Activated CD8-positive, alpha-beta memory T cell treated with anti-CD3 and anti-CD28 coated beads, Interleukin-2, amount 10 ng/mL, durations not matched to agents 7 days and 5 days (primary cell): ENCODE results near the gene CLSTN2. TPM values are rescaled to one million over a fixed set of nuclear protein-coding genes. Genes with fewer than 3 reads are reported as not detected.

ENCODE experiments used
- ATAC-seq: fragments of 150-1000 bp; cut with Tn5 transposase; one replicate; pipeline ENCODE4 v1.10.0; 2021; ENCODE audit warnings: moderate library complexity
- CTCF ChIA-PET: fragments of 350-600 bp; sonication (Branson Sonifier 250); formaldehyde crosslinking; loops from one replicate; lab custom pipeline; 2021; ENCODE audit warnings: antibody characterized with exemption; lab: Charles Lee
- DNase-seq: peaks from one replicate; pipeline ENCODE4 v3.0.0-alpha.2; 2020
- H3K27ac Mint-ChIP-seq: one replicate; pipeline ENCODE4 v1.8.0; 2021; ENCODE audit warnings: mild to moderate bottlenecking, mixed read lengths
- H3K27me3 Mint-ChIP-seq: one replicate; pipeline ENCODE4 v1.8.0; 2021; ENCODE audit warnings: mixed read lengths
- H3K36me3 Mint-ChIP-seq: one replicate; pipeline ENCODE4 v1.8.0; 2021; ENCODE audit warnings: mild to moderate bottlenecking, mixed read lengths
- H3K4me1 Mint-ChIP-seq: one replicate; pipeline ENCODE4 v1.8.0; 2021; ENCODE audit warnings: mixed read lengths
- H3K4me3 Mint-ChIP-seq: one replicate; pipeline ENCODE4 v1.8.0; 2021; ENCODE audit warnings: mild to moderate bottlenecking, moderate library complexity, mixed read lengths
- H3K9me3 Mint-ChIP-seq: one replicate; pipeline ENCODE4 v1.8.0; 2022; ENCODE audit warnings: low read depth, mixed read lengths
- total RNA-seq, 2 experiments: library from RNA; stranded (reverse); gene quantifications; one replicate each; pipeline ENCODE4 v1.2.3, GENCODE V29; 2021

The CLSTN2 gene
- total RNA-seq, 2 experiments from 2014 or later, result 0.07 TPM; not detected in 1

DNA sequence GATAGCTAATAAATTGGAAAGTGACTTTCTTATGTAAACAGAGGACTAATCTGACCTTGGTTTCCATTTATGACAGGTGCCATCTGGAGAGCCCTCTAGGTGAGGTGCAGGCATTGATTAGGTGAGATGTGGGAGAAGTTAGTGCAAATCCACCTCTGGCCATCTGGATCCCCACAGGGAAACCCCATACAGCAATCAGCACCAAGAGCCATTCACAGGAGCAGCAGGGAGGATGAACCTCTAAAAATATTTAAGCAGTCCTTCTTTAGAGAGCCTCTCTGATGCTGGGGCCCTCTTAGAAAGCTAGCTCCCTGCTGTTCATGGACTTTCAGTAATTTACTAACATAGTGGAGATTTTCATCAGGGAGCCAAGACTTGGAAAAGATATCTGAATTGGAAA is 69.3 kb downstream of the CLSTN2 start:
- no peaks in the 10 kb centered on the region for H3K4me1 Mint-ChIP-seq
- H3K9me3 Mint-ChIP-seq, result no peaks in the 10 kb centered on the region
- H3K27me3 Mint-ChIP-seq, result no peaks in the 10 kb centered on the region
- H3K27ac Mint-ChIP-seq, result no peak overlapping the region
- H3K4me3 Mint-ChIP-seq, result no peak overlapping the region
- H3K36me3 Mint-ChIP-seq, result no peaks in the 10 kb centered on the region
- no peak for ATAC-seq
- CTCF ChIA-PET, result no interaction called here
- DNase-seq, result no peak

DNA sequence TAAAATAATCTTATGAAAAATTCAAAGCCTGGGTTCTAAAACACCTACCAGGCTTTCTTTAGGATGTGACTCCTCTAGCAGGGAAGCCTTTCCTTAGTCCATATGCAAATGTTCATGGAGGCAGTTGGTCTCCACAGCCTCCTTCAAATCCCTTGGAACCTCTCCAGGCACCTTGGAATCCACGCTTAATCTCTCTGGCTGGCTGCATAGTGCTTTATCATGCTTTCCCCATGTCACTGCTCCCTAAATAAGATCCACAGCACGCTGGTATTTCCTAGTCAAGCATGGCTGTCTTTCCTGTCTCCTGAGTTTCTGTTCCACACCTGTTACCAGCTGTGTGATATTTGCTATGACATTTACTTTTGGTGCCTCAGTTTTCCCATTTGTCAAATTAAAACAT is 71.3 kb downstream of the CLSTN2 start:
- CTCF ChIA-PET, result no interaction called here
- Mint-ChIP-seq H3K27ac (no peak overlapping the region), H3K9me3 (no peaks in the 10 kb centered on the region), H3K27me3 (no peaks in the 10 kb centered on the region), H3K4me3 (no peak overlapping the region), H3K4me1 (no peaks in the 10 kb centered on the region), H3K36me3 (no peaks in the 10 kb centered on the region)
- DNase-seq, result no peak
- ATAC-seq, result no peak

DNA sequence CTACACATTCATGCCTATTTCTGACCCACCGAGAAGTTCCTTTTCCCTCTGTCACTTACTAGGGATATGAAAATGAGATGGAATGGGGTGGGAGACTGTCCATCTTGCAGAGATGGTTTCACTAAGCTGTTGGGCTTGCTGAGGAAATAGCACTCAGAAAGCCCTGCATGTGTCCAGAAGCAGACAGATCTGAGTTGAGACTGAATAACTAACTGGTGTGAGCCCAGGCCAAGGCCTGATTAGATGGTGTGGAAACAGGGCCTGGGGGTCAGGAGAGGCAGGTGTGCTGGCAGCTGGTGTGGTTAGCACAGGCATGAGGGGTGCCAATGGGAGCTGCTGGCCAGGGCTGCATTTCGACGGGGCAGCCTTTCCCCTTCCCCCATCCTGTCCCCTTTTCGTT is 72.1 kb downstream of the CLSTN2 start:
- H3K9me3 Mint-ChIP-seq, result no peaks in the 10 kb centered on the region
- CTCF ChIA-PET, result no interaction called here
- no peak overlapping the region for H3K4me3 Mint-ChIP-seq
- no peaks in the 10 kb centered on the region for H3K36me3 Mint-ChIP-seq
- no peak for ATAC-seq
- no peak for DNase-seq
- H3K27ac Mint-ChIP-seq, result no peak overlapping the region
- H3K4me1 Mint-ChIP-seq, result no peaks in the 10 kb centered on the region
- no peaks in the 10 kb centered on the region for H3K27me3 Mint-ChIP-seq

DNA sequence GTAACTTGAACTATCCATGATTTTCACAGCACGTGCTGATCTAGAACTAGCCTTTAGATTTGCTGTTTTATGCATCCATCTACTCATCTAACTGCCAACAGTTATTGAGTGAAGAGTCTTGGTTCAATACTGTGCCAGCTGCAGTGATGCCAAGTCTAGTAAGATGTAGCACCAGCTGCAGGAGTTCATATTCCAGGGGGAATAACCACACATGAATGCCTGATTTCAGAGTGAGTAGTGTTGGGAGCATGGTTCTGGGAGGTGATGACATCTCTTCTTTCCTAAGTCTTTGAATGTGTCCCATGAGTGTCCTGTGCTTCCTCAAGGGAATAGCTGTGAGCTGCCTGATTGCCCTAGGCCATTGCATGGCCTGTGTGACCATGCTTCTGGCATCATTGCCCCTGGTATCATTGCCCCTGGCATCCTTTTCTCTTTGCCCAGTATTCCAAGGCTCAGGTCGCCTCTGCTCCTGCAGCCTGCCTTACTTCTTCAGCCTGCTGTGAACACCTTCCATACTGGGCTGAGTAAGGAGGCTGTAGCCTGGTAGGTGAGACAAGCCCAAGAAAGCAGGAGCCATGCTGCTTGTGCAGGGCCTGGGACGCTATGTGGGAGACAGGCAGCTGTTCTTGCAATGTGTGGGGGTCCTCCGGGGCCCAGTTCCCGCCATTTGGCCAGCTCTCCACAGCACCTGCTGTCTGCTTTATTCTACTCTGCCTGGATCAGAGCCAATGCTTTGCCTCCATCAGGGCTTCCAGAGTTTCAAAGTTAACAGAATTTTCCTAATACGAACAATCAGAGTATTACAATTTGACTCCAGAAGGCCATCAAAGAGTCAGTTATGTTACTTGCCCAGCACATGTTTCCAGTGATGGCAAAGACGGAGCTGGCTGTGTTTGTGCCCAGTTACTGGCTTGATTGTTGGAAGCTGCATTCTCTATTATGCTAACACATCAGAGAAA is 73.2 kb downstream of the CLSTN2 start:
- CTCF ChIA-PET, result no interaction called here
- no peaks in the 10 kb centered on the region for H3K9me3 Mint-ChIP-seq
- H3K27ac Mint-ChIP-seq, result no peak overlapping the region
- H3K4me1 Mint-ChIP-seq, result no peaks in the 10 kb centered on the region
- H3K27me3 Mint-ChIP-seq, result no peaks in the 10 kb centered on the region
- no peak for DNase-seq
- ATAC-seq, result no peak
- H3K4me3 Mint-ChIP-seq, result no peak overlapping the region
- no peaks in the 10 kb centered on the region for H3K36me3 Mint-ChIP-seq

DNA sequence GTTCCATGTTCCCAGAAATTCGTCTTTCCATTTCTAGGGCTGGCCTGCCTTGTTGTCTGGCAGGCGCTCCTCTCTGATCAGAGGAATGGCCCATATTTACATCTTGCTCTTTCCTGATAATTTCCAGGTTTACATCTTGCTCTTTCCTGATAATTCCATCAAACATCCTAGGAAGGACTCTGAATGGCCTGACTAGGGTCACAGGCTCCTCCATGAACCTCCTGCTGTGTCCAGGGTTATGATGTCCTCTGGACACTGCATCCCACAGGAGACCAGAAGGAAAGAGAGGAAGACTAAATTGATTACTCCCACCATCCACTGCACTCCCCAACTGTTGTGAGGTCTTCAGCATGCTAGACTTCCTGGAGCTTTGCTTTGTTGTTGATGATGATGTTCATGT is 75.4 kb downstream of the CLSTN2 start:
- Mint-ChIP-seq H3K9me3 (no peaks in the 10 kb centered on the region), H3K27me3 (no peaks in the 10 kb centered on the region)

DNA sequence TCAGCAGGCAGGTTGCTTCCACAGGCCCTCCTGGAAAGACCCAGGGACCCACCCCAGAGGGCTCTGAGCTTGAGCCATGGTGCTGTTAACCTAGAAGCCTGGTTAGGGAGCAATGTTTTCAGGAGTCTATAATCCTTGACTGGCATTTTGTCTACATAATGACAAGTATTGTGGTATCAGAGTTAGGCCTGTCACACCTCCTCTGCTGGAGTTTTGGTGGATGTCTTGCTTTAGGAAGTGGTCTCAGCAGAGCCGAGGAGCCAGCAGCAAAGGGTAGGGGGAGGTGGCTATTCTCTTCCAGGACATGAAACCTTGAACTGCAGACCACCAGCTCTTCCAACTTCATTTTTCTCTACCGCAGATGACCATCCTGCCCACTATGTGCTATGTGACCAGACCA is 76.1 kb downstream of the CLSTN2 start:
- H3K4me1 Mint-ChIP-seq, result no peaks in the 10 kb centered on the region
- no peaks in the 10 kb centered on the region for H3K36me3 Mint-ChIP-seq
- H3K9me3 Mint-ChIP-seq, result no peaks in the 10 kb centered on the region
- no peak overlapping the region for H3K4me3 Mint-ChIP-seq
- CTCF ChIA-PET, result no interaction called here
- DNase-seq, result no peak
- no peak for ATAC-seq
- no peaks in the 10 kb centered on the region for H3K27me3 Mint-ChIP-seq
- H3K27ac Mint-ChIP-seq, result no peak overlapping the region

More for the DNA sequence above, 75.4 kb downstream of the CLSTN2 start:
- DNase-seq (no peak), ATAC-seq (no peak)
- Mint-ChIP-seq H3K27ac (no peak overlapping the region), H3K4me3 (no peak overlapping the region), H3K4me1 (no peaks in the 10 kb centered on the region), H3K36me3 (no peaks in the 10 kb centered on the region)
- CTCF ChIA-PET, result no interaction called here

DNA sequence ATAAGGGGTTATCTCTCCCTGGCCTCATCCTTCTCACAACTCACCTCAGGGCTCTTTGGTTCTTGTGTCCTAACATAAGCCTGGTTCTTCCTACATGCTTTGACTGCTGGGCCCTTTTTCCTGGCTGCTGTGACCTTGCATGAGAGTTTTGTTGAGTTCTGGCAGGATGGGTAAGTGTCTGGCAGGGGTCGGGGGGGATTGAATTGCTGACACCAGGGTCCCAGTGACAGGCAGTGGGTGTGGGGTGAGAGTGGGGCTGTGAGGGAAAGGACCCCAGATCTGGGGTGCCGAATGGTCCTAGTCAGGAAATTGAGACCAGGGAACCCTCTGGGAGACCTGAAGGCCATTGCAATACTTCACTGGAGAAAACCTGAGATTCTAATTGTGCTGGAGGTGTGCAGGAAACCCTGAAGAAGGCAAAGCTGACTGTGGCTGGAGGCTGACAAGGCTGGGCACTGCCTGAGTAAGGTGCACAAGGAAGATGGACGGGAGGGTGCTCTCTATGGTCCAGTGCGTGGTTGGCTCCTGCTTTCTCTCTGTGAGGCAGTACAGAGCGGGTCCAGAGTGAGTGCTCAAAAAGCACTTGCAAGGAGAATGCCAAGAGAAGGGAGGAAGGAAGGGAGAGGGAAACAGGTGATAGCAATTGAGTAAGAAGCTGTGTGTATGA is 76.8 kb downstream of the CLSTN2 start:
- Mint-ChIP-seq H3K9me3 (no peaks in the 10 kb centered on the region), H3K27me3 (no peaks in the 10 kb centered on the region), H3K27ac (no peak overlapping the region), H3K4me3 (no peak overlapping the region), H3K36me3 (no peaks in the 10 kb centered on the region), H3K4me1 (no peaks in the 10 kb centered on the region)
- CTCF ChIA-PET, result no interaction called here
- no peak for DNase-seq
- ATAC-seq, result no peak

DNA sequence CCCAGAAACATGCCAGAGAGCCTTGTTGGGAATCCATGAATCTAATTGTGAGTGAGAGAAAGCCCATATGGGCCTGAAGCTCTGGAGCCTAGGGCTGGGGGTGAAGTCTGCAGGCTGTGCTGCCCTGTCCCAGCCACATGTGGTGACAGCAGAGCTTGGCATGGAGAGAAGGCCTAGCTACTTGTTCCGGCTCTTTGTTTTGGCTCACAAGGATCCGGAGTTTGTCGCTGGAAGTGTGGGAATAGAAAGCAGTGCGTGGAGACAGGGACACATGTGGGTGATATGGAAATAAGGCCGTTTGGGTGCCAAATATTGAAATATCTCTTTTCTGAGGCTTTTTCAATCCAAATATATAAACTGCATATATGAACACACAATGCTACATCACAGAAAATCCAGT is 78.2 kb downstream of the CLSTN2 start:
- Mint-ChIP-seq H3K27ac (no peak overlapping the region), H3K36me3 (no peaks in the 10 kb centered on the region), H3K27me3 (no peaks in the 10 kb centered on the region), H3K4me3 (no peak overlapping the region), H3K9me3 (no peaks in the 10 kb centered on the region), H3K4me1 (no peaks in the 10 kb centered on the region)
- CTCF ChIA-PET, result no interaction called here
- no peak for DNase-seq
- no peak for ATAC-seq

DNA sequence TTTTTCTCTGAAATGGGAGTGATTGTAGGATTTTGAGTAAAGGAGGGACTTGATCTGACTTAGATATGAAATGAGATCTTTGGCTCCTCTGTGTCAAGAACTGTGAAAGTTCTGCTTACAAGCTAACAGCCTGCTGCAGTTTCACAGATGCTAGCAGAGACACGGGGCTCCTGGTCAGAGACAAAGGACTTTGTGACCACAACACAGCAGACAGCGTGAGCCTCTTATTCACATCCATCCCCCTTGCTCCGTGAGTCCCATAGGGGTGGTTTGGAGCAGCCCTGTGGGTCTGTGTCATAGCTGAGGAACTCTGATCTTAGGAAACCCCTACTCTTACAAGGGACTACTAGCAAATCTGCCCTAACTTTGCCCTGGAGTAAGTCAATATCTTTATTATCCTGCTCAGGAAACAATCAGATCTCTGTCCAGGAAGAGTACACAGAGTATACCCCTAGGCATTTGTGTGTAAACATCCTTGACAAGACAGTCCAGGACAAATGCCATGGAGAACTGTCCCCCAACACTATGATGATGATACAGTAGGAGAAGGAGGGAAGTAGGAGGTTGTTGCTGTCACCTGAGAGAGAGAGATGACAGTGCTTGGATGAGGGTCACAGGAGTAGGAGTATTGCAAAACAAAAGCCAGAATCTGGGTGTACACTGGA is 80.0 kb downstream of the CLSTN2 start:
- Mint-ChIP-seq H3K4me3 (no peak overlapping the region), H3K9me3 (no peaks in the 10 kb centered on the region), H3K27me3 (no peaks in the 10 kb centered on the region), H3K27ac (no peak overlapping the region), H3K4me1 (no peaks in the 10 kb centered on the region), H3K36me3 (no peaks in the 10 kb centered on the region)
- no peak for ATAC-seq
- CTCF ChIA-PET, result no interaction called here
- DNase-seq, result no peak

DNA sequence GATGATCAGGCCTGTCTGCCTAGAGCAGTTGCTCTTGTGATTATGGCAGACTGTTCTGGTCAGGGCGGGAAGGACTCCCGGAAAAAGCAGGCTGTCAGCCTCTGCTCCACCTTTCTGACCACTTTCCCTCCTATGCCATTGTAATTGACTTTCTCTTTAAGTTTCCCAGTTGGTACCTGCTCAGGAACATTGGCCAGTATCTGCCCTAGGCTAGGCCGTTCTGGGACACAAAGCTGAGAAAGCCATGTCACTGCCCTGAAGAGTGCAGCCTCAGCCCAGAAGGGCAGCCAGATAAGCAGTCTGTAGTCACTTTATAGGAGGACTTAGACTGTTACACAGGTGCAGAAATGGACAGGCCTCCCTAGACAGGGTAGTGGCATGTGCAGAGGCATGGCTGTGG is 80.8 kb downstream of the CLSTN2 start:
- H3K4me1 Mint-ChIP-seq, result no peaks in the 10 kb centered on the region
- no peak overlapping the region for H3K27ac Mint-ChIP-seq
- H3K36me3 Mint-ChIP-seq, result no peaks in the 10 kb centered on the region
- H3K9me3 Mint-ChIP-seq, result no peaks in the 10 kb centered on the region
- no peak for ATAC-seq
- CTCF ChIA-PET, result no interaction called here
- no peaks in the 10 kb centered on the region for H3K27me3 Mint-ChIP-seq
- no peak for DNase-seq
- no peak overlapping the region for H3K4me3 Mint-ChIP-seq

DNA sequence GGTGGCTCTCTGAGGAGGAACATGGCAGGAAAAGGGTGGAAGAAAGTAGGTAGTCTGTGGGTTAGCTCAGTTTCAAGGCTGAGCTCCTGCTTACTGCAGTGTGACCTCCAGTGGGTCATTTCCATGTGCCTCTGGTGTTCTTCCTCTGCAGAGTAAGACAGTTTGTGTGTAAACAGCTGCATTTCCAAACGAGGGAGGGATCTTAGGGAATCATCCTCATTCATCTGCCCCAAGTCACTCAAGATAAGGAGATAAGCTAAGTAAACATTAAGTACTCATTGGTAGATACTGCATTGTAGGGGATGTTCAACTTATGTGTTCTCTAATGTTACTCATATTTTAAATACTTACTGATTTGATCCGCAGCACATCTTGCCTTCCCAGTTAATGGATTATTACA is 83.6 kb downstream of the CLSTN2 start:
- Mint-ChIP-seq H3K27me3 (no peaks in the 10 kb centered on the region), H3K4me3 (no peak overlapping the region), H3K9me3 (no peaks in the 10 kb centered on the region), H3K4me1 (no peaks in the 10 kb centered on the region), H3K27ac (no peak overlapping the region), H3K36me3 (no peaks in the 10 kb centered on the region)
- no peak for ATAC-seq
- CTCF ChIA-PET, result no interaction called here
- DNase-seq, result no peak

DNA sequence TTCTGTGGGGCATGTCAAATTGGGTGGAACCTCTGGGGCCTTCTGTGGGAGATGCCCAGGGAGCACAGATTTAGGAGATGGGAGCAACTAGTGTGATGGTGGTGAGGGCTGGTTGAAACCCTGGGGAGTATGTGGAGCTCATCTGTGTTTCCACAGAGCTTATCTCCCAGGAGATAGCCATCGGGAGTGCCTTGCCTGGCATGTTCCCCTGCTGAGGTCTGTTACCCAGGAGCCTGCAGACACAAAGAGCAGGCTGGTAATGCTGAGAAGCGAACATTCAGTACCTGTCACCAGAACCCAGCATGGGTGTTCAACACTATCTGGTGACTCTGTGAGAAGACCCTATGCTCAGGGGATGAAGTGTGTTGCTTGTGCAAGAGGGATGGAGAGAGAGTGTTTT is 85.0 kb downstream of the CLSTN2 start:
- H3K4me1 Mint-ChIP-seq, result no peaks in the 10 kb centered on the region
- no peak for DNase-seq

DNA sequence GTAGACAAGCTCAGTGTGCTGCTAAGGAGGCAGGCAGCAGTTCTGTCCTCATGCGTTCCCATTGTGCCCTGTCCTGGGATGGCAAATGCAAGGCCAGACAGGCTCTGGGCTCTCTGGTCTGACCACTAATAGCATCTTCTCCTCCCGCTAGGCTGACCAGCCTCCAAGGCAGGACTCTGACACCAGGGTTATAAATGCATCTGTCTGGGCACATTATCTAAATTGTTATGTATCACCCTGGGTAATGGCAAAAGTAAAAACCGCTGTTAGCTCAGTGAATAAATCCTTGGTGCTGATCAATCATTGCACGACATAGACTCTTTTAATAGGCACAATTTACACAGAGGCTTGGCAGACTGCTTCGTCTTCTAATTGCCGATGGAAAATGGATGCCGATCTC is 85.6 kb downstream of the CLSTN2 start:
- CTCF ChIA-PET, result no interaction called here
- H3K4me3 Mint-ChIP-seq, result no peak overlapping the region
- no peaks in the 10 kb centered on the region for H3K4me1 Mint-ChIP-seq
- H3K27ac Mint-ChIP-seq, result no peak overlapping the region
- no peak for DNase-seq
- ATAC-seq, result no peak
- no peaks in the 10 kb centered on the region for H3K36me3 Mint-ChIP-seq
- no peaks in the 10 kb centered on the region for H3K27me3 Mint-ChIP-seq
- no peaks in the 10 kb centered on the region for H3K9me3 Mint-ChIP-seq

More for the DNA sequence above, 85.0 kb downstream of the CLSTN2 start:
- H3K27ac Mint-ChIP-seq, result no peak overlapping the region
- CTCF ChIA-PET, result no interaction called here
- H3K4me3 Mint-ChIP-seq, result no peak overlapping the region
- ATAC-seq, result no peak
- H3K27me3 Mint-ChIP-seq, result no peaks in the 10 kb centered on the region
- H3K9me3 Mint-ChIP-seq, result no peaks in the 10 kb centered on the region
- H3K36me3 Mint-ChIP-seq, result no peaks in the 10 kb centered on the region

DNA sequence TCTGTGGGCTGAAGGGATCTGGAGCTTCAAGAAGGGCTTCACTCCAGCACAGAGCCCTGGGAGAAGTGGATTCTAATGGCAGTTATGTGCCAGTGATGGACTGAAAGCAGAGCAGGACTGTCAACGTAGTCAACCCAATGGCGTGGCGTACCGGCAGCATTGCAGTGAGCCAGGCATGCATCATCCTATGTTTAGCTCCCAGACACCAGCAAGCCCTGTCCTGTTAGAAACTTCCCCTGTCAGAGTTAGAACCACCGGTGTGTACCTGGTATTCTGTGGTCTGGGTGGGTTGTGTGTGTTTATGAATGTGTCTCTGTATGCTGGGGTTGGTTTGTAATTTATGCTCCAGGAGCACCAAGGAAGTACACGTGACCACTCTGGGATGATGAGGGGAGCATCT is 86.3 kb downstream of the CLSTN2 start:
- no peaks in the 10 kb centered on the region for H3K4me1 Mint-ChIP-seq
- no peak overlapping the region for H3K27ac Mint-ChIP-seq
- H3K9me3 Mint-ChIP-seq, result no peaks in the 10 kb centered on the region
- no peaks in the 10 kb centered on the region for H3K36me3 Mint-ChIP-seq
- no peak overlapping the region for H3K4me3 Mint-ChIP-seq
- no peak for DNase-seq
- CTCF ChIA-PET, result no interaction called here
- no peaks in the 10 kb centered on the region for H3K27me3 Mint-ChIP-seq
- ATAC-seq, result no peak
